Lower lobe of right lung (tissue), 2 donors: ENCODE measurements around the gene HSD3B2. TPM values are rescaled to one million over a fixed set of nuclear protein-coding genes. Genes with fewer than 3 reads are reported as not detected.

ENCODE experiments used
- ATAC-seq, 2 donors: fragments of 200-7000 bp; cut with Tn5 transposase; one replicate each; pipeline ENCODE4 v1.9.1; 2020 to 2022; ENCODE audit warnings: mild to moderate bottlenecking in 2 of 2, moderate library complexity in 2 of 2
- DNase-seq: peaks from one replicate; pipeline ENCODE4 v3.0.0-alpha.2; 2020
- H3K27ac ChIP-seq: fragments of 200-600 bp; one replicate; pipeline ENCODE4 v1.8.0; 2022
- H3K27me3 ChIP-seq: fragments of 200-600 bp; one replicate; pipeline ENCODE4 v1.8.0; 2022; ENCODE audit warnings: low read depth
- H3K36me3 ChIP-seq: fragments of 200-600 bp; one replicate; pipeline ENCODE4 v1.8.0; 2022; ENCODE audit warnings: mild to moderate bottlenecking
- H3K4me1 ChIP-seq: fragments of 200-600 bp; one replicate; pipeline ENCODE4 v1.8.0; 2022
- H3K4me3 ChIP-seq: fragments of 200-600 bp; one replicate; pipeline ENCODE4 v1.8.0; 2022; ENCODE audit warnings: mild to moderate bottlenecking
- H3K9me3 ChIP-seq: fragments of 200-600 bp; one replicate; pipeline ENCODE4 v1.8.0; 2022
- CTCF ChIP-seq: fragments of 200-600 bp; IDR thresholded peaks from one replicate; pipeline ENCODE4 v1.8.0; 2022; ENCODE audit warnings: antibody characterized with exemption, mild to moderate bottlenecking
- intact Hi-C: fragments of 100-400 bp; cut with DNase I; formaldehyde crosslinking; loops from one replicate; pipeline ENCODE4 v1.11.0; 2022
- total RNA-seq: library from RNA; stranded (reverse); fragmentation: NEBNext Ultra II Directional; extraction: Animal tissue kit (Norgen Biotek cat#: 25700); gene quantifications from one replicate; pipeline ENCODE4 v1.2.1, GENCODE V29; 2021
- donor health status: DM: no; HTN: yes; CAD: no; lungs with severe emphysema.

The HSD3B2 gene
- total RNA-seq, 1 donor from 2014 or later, result not detected

GRCh38 chr1:119430486-119430885, 15.5 kb downstream of the HSD3B2 start:
- intact Hi-C loops, result no loop called here

GRCh38 chr1:119431836-119432235, 16.9 kb downstream of the HSD3B2 start:
- no peak for TF ChIP-seq CTCF

More at GRCh38 chr1:119430486-119430885, 15.5 kb downstream of the HSD3B2 start:
- Histone ChIP-seq H3K36me3 (no peaks in the 10 kb centered on the region), H3K27me3 (no peaks in the 10 kb centered on the region), H3K27ac (no peak overlapping the region), H3K9me3 (no peaks in the 10 kb centered on the region), H3K4me1 (no peaks in the 10 kb centered on the region), H3K4me3 (no peak overlapping the region)
- ATAC-seq, result no peak
- DNase-seq, result no peak
- TF ChIP-seq CTCF, result no peak

GRCh38 chr1:119435052-119435451, 20.1 kb downstream of the HSD3B2 start:
- no peak for TF ChIP-seq CTCF
- no peaks in the 10 kb centered on the region for H3K36me3 ChIP-seq
- no peak for ATAC-seq
- H3K4me1 ChIP-seq, result no peaks in the 10 kb centered on the region
- no peaks in the 10 kb centered on the region for H3K27me3 ChIP-seq
- H3K9me3 ChIP-seq, result no peaks in the 10 kb centered on the region
- no peak overlapping the region for H3K4me3 ChIP-seq
- no peak overlapping the region for H3K27ac ChIP-seq
- no peak for DNase-seq
- intact Hi-C loops, result no loop called here

More at GRCh38 chr1:119431836-119432235, 16.9 kb downstream of the HSD3B2 start:
- Histone ChIP-seq H3K4me3 (no peak overlapping the region), H3K4me1 (no peaks in the 10 kb centered on the region), H3K27ac (no peak overlapping the region), H3K36me3 (no peaks in the 10 kb centered on the region), H3K27me3 (no peaks in the 10 kb centered on the region), H3K9me3 (no peaks in the 10 kb centered on the region)
- intact Hi-C loops, result no loop called here
- ATAC-seq (no peak), DNase-seq (no peak)

- Histone ChIP-seq H3K27me3 (no peaks in the 10 kb centered on the region), H3K36me3 (no peaks in the 10 kb centered on the region), H3K4me1 (no peaks in the 10 kb centered on the region), H3K9me3 (no peaks in the 10 kb centered on the region), H3K27ac (no peak overlapping the region), H3K4me3 (no peak overlapping the region)
- TF ChIP-seq CTCF, result no peak
- DNase-seq, result no peak
- intact Hi-C loops, result no loop called here
- no peak for ATAC-seq
Measured at GRCh38 chr1:119438761-119439160, 23.8 kb downstream of the HSD3B2 start.

- no peak overlapping the region for H3K27ac ChIP-seq
- H3K4me1 ChIP-seq, result no peaks in the 10 kb centered on the region
- intact Hi-C loops, result no loop called here
- ATAC-seq (no peak), DNase-seq (no peak)
- no peak for TF ChIP-seq CTCF
- no peaks in the 10 kb centered on the region for H3K27me3 ChIP-seq
- H3K36me3 ChIP-seq, result no peaks in the 10 kb centered on the region
- no peaks in the 10 kb centered on the region for H3K9me3 ChIP-seq
- no peak overlapping the region for H3K4me3 ChIP-seq
Measured at GRCh38 chr1:119440721-119441307, 25.9 kb downstream of the HSD3B2 start.
